GM21447 (cell line): ENCODE data around the gene OR51D1.

Source experiments
- ATAC-seq: cut with Tn5 transposase; IDR thresholded peaks from one replicate; pipeline ENCODE4 v1.9.1; 2021; ENCODE audit not compliant: unreplicated experiment

Gene OR51D1

GRCh38 chr11:4644233-4644632 is 7.0 kb downstream of the OR51D1 start:
- ATAC-seq: no peak

- ATAC-seq: no peak
Observed at GRCh38 chr11:4645974-4646373, 8.7 kb downstream of the OR51D1 start.

DNA sequence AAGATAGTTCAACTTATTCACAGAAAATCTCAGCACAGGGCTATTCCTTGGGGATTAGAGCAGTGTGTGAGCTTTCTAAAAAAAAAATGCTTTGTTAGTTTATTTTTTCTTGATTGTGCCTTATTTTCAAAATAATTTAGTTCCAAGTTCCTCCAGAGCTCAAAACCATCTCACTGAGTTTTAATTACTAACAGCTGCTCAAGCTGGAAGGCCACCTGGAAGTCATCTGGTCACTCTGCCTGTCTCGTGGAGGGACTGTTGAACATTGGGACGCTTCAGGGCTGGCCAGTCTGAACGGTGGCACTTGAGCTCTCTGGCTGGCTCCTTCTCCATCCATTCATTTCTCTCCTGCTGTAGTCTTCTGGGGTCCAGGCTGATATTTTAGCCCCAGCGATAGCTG is 10.5 kb downstream of the OR51D1 start:
- no peak for ATAC-seq

DNA sequence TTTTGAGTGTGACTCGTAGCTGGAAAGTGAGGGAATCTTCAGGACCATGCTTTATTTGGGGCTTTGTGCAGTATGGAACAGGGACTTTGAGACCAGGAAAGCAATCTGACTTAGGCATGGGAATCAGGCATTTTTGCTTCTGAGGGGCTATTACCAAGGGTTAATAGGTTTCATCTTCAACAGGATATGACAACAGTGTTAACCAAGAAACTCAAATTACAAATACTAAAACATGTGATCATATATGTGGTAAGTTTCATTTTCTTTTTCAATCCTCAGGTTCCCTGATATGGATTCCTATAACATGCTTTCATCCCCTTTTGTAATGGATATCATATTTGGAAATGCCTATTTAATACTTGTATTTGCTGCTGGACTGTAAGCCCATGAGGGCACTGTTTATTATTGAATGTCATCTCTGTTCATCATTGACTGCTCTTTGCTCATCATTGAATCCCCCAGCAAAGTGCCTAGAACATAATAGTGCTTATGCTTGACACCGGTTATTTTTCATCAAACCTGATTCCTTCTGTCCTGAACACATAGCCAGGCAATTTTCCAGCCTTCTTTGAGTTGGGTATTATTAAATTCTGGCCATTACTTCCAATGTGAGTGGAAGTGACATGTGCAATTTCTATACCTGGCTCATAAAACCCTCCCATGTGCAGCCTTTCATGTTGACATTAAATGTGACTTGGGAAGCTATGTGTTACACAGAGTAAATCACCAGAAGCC is 17.5 kb downstream of the OR51D1 start:
- ATAC-seq: no peak

- ATAC-seq: no peak
Observed at GRCh38 chr11:4658629-4659445, 21.6 kb downstream of the OR51D1 start.

DNA sequence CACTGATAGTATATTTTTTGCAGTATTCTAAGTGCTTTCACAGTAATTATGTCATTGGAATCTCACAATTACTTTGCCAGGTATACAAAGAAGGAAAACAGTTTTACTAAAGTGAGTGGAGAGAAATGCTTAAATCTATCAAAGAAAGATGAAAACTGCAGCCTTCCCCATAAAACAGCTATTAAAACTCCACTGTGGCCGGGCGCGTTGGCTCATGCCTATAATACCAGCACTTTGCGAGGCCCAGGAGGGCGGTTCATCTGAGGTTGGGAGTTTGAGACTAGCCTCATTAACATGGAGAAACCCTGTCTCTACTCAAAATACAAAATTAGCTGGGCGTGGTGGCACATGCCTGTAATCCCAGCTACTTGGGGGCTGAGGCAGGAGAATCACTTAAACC is 25.6 kb downstream of the OR51D1 start:
- ATAC-seq: no peak

DNA sequence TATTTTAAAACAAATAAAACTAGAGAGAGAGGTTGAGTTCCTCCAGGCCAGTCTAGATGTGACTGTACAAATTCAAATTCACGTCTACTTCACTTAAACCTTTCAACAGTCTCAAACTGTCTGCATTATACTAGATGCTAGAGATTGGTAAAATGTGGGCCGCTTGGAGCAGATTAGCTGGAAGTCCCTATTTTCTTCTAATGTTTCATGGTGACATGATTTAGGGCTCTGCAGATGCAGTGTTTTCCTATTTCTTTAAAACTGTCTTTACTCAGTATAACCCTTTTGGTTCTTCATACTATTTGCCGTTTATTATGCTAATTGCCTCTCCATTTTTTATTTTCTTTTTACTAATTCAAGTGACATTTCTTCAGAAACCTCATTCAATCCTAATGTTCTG is 26.9 kb downstream of the OR51D1 start:
- ATAC-seq: no peak

DNA sequence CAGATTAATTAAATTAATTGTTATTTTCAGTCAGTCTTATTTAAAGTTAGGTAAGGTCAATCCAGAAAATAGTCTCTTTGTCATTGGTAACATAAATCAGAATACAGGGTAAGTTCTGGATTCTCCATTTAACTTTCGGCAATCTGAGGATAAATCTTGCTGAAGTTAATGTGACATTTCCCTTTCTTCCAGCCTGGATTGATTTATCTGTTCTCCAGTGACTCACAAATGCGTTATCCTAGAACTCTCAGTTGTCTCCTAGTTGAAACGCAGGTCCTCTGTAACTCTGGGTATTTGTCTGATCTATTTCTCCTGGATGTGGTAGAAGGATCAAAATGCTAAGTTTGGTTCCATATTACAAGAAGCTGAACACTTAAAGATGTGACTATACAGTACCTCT is 27.5 kb downstream of the OR51D1 start:
- no peak for ATAC-seq

GRCh38 chr11:4665424-4665823 is 28.1 kb downstream of the OR51D1 start:
- no peak for ATAC-seq

DNA sequence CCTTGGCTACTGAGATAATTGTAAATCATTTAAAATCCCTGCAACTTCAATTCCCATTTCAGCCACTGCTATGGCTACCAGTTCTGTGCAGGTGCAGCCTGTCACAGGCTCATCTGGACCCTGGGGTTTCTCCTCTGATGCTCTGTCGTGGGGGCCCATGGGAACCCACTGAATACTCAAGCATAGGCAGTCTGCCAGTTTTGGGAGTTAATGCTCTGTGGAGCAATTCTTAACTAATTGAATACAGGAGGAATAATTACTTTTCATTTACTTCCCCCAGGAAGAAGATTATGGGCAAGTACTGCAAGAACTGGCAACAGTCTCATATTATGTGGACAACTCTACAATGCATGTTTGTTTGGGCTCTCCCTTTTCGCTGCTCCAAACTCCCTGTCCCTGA is 34.5 kb downstream of the OR51D1 start:
- no peak for ATAC-seq

- ATAC-seq: no peak
Observed at GRCh38 chr11:4672470-4672869, 35.2 kb downstream of the OR51D1 start.

GRCh38 chr11:4673781-4674180 is 36.5 kb downstream of the OR51D1 start:
- no peak for ATAC-seq

- ATAC-seq: no peak
Observed at GRCh38 chr11:4677948-4678347, 40.7 kb downstream of the OR51D1 start.

DNA sequence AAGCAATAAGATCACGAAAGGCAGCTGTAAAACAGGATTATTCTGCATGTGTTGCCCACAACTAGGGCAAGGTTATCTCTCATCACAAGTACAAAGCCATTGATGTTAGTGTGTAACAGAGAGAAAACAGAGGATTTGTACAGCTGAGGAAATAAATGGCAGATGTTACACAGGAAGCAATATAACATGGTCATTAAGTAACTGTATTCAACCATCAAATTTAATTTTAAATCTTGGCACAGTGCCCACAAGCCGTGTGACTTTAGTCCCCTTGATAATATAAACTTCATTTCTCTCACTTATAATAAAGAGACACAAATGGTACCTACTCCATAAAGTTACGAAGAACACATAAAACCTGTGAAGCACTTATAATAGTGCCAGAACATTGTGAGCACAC is 43.1 kb downstream of the OR51D1 start:
- no peak for ATAC-seq

GRCh38 chr11:4682623-4683419 is 45.5 kb downstream of the OR51D1 start:
- ATAC-seq: no peak

GRCh38 chr11:4684631-4685285 is 47.5 kb downstream of the OR51D1 start:
- ATAC-seq: no peak
